ENCODE measurements around the gene RFNG.

RFNG gene

DNA sequence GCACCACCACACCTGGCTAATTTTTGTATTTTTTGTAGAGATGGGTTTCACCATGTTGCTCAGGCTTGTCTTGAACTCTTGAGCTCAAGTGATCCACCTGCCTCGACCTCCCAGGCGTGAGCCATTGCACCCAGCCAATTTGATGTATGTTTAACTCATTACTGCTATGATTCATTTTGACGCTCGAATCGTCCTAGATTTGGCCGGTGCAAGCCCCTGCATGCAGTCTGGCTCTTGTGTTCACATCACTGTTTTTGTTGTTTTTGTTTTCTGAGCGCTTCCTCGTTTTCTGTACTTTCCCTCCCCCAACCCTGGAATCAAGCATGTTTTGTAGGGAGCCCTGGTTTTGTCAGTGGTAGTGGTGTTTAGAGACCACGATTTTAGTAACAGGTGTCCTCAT, 21.8 kb upstream of the RFNG start:
- TF ChIP-seq ZFX (IDR thresholded peaks at IDR 0.05; ENCODE audit: borderline replicate concordance): no peak
- TF ChIP-seq, protein P1, sequence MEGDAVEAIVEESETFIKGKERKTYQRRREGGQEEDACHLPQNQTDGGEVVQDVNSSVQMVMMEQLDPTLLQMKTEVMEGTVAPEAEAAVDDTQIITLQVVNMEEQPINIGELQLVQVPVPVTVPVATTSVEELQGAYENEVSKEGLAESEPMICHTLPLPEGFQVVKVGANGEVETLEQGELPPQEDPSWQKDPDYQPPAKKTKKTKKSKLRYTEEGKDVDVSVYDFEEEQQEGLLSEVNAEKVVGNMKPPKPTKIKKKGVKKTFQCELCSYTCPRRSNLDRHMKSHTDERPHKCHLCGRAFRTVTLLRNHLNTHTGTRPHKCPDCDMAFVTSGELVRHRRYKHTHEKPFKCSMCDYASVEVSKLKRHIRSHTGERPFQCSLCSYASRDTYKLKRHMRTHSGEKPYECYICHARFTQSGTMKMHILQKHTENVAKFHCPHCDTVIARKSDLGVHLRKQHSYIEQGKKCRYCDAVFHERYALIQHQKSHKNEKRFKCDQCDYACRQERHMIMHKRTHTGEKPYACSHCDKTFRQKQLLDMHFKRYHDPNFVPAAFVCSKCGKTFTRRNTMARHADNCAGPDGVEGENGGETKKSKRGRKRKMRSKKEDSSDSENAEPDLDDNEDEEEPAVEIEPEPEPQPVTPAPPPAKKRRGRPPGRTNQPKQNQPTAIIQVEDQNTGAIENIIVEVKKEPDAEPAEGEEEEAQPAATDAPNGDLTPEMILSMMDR (IDR thresholded peaks at IDR 0.05): no peak
- H3K27ac ChIP-seq: no peak overlapping the region

- TF ChIP-seq ZFX (IDR thresholded peaks at IDR 0.05; ENCODE audit: borderline replicate concordance): no peak
- TF ChIP-seq, protein P1 (IDR thresholded peaks at IDR 0.05): no peak
- no peak overlapping the region for H3K27ac ChIP-seq
Measured at GRCh38 chr17:82072827-82073226, 21.2 kb upstream of the RFNG start.

- TF ChIP-seq, protein P1 (IDR thresholded peaks at IDR 0.05): no peak
- TF ChIP-seq ZFX (IDR thresholded peaks at IDR 0.05; ENCODE audit: borderline replicate concordance): no peak
- no peak overlapping the region for H3K27ac ChIP-seq
Measured at GRCh38 chr17:82070611-82071010, 19.0 kb upstream of the RFNG start.

DNA sequence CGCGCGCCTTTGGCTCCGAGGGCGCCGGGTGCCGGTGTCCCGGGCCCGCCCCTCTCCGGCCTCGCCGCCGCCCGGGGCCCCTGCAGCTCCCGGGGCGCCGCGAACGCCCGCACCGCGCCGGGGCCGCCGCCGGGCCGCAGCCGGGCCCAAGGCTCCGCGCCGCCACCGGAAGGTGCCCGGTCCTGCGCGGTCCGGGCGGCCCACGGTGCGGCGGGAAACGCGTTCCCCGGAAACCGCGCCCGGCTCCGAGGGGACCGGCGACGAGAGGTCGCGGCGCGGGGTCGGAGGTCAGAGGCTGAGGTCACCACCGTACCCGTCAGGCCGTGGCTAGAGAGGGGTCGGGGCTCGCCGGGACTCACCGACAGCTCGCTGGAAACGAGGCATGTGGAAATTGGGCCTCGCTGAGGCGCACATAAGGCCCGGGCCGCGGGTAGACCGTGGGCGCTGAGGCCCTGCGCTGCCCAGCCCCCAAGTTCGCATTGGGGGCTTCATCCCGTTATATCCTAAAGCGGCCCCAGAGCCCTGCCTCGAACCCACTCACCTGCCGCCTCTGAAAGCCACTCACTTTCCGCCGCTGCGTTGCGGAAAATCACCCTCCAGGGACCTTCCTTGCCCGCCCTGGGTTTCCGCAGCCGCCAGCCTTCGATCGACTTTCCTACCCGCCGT, 14.2 kb upstream of the RFNG start, which contains the start of gene DUS1L:
Gene DUS1L (minus strand): TSS at position 167 of the 666 bp plus-strand sequence. CDS start 745 bp downstream, outside the sequence.
- TF ChIP-seq, protein P1 (IDR thresholded peaks at IDR 0.05): no peak
- no peak; the same call in 1 of the 2 replicates for TF ChIP-seq ZFX (IDR thresholded peaks at IDR 0.05; ENCODE audit: borderline replicate concordance)
- peak within 1 kb of the TSS; percentile 87 for H3K27ac ChIP-seq

- peak overlapping the region; percentile 87 for H3K27ac ChIP-seq
- TF ChIP-seq, protein P1 (IDR thresholded peaks at IDR 0.05): no peak
- TF ChIP-seq ZFX (IDR thresholded peaks at IDR 0.05; ENCODE audit: borderline replicate concordance): no peak
Measured at GRCh38 chr17:82065193-82065637, 13.6 kb upstream of the RFNG start.

- TF ChIP-seq, protein P1 (IDR thresholded peaks at IDR 0.05): no peak
- no peak for TF ChIP-seq ZFX (IDR thresholded peaks at IDR 0.05; ENCODE audit: borderline replicate concordance)
- peak overlapping the region; percentile 87 for H3K27ac ChIP-seq
Measured at GRCh38 chr17:82064433-82065192, 13.0 kb upstream of the RFNG start.
